ENCODE measurements around the gene PDE10A.

DNA sequence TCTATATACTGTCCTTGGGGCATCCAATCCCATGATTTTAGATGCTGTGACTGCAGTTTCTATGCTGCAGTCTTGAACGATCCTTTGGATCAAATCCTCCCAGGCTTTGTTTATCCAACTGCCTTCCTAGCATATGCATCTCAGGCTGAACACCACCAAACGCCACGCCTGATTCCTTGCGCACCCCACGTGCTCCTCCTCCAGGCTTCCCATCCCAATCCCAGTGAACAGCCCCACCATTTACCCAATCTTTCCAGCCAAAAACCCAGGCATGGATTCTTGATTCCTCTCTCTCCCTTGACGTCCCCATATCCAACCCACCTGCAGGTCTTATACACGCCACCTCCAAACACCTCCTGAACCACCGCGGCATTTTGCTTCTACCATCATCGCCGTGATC, 7.8 kb downstream of the PDE10A start:
- TF ChIP-seq, protein P1, sequence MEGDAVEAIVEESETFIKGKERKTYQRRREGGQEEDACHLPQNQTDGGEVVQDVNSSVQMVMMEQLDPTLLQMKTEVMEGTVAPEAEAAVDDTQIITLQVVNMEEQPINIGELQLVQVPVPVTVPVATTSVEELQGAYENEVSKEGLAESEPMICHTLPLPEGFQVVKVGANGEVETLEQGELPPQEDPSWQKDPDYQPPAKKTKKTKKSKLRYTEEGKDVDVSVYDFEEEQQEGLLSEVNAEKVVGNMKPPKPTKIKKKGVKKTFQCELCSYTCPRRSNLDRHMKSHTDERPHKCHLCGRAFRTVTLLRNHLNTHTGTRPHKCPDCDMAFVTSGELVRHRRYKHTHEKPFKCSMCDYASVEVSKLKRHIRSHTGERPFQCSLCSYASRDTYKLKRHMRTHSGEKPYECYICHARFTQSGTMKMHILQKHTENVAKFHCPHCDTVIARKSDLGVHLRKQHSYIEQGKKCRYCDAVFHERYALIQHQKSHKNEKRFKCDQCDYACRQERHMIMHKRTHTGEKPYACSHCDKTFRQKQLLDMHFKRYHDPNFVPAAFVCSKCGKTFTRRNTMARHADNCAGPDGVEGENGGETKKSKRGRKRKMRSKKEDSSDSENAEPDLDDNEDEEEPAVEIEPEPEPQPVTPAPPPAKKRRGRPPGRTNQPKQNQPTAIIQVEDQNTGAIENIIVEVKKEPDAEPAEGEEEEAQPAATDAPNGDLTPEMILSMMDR (IDR thresholded peaks at IDR 0.05) = no peak
- TF ChIP-seq POLR2AphosphoS5 (IDR thresholded peaks at IDR 0.05) (no peak), EP300 (IDR thresholded peaks at IDR 0.05) (no peak)
